HepG2 (cell line): ENCODE data around the gene PRR30. TPM values are rescaled to one million over a fixed set of nuclear protein-coding genes. Genes with fewer than 3 reads are reported as not detected.
A peak's percentile ranks its signal among the peaks of the same experiment; 100 is the strongest.

Source experiments
- ATAC-seq: fragments of 200-7000 bp; cut with Tn5 transposase; 3 replicates; pipeline ENCODE4 v1.9.1; 2020; ENCODE audit warnings: mild to moderate bottlenecking, moderate library complexity
- BruUV-seq: library from RNA; stranded (reverse); fragments of 400-500 nt; replicated peaks from 2 replicates; lab custom pipeline; 2021; lab: Mats Ljungman, UMichigan
- CTCF ChIA-PET: fragments of 300-600 bp; formaldehyde crosslinking; extraction: SDS; loops from one replicate; lab custom pipeline; 2021; ENCODE audit warnings: low total read pairs, inconsistent platforms, low intra/inter-chr PET ratio; lab: Yijun Ruan, JAX
- POLR2A ChIA-PET: fragments of 350-600 bp; sonication (Branson Sonifier 250); formaldehyde crosslinking; loops from one replicate; lab custom pipeline; 2020; ENCODE audit warnings: antibody characterized with exemption, inconsistent platforms; lab: Yijun Ruan, JAX
- DNase-seq: peaks from one replicate; pipeline ENCODE4 v3.0.0-alpha.2; 2015; ENCODE audit warnings: low spot score
- FAIRE-seq: peaks from 3 replicates; lab custom pipeline; 2011; peaks lifted over from hg19 to GRCh38; lab: Jason Lieb, UNC
- H2AFZ ChIP-seq: one replicate; pipeline ENCODE4 v1.6.1; 2011; ENCODE audit warnings: low read length, inconsistent platforms
- H3K27ac ChIP-seq: fragments of 300-600 bp; 3 replicates; pipeline ENCODE4 v1.8.0; 2011; ENCODE audit warnings: mixed run types, mild to moderate bottlenecking, mixed read lengths, low read length, inconsistent platforms; ENCODE audit not compliant: insufficient read depth; ENCODE audit errors: extremely low read length
- H3K27me3 ChIP-seq, 2 experiments: fragments of 200-600 bp in 1 of 2; 2 replicates in 1 of 2; 3 replicates in 1 of 2; pipeline versions ENCODE4 v1.6.0 to v1.8.0; 2011; ENCODE audit warnings: low read length in 2 of 2, mild to moderate bottlenecking in 2 of 2, moderate library complexity in 2 of 2, inconsistent platforms in 1 of 2; ENCODE audit not compliant: insufficient read depth in 2 of 2, control insufficient read depth in 1 of 2
- H3K36me3 ChIP-seq, 2 experiments: fragments of 200-600 bp in 1 of 2; replicated peaks in 1 of 2; 2 replicates in 1 of 2; 3 replicates in 1 of 2; pipeline versions ENCODE4 v1.5.1 to v1.8.0; 2011; ENCODE audit warnings: low read length in 2 of 2, inconsistent platforms in 1 of 2; ENCODE audit not compliant: insufficient read depth in 2 of 2, control insufficient read depth in 1 of 2
- H3K4me1 ChIP-seq: 2 replicates; pipeline ENCODE4 v1.5.1; 2012; ENCODE audit warnings: low read length, inconsistent platforms; ENCODE audit not compliant: insufficient read depth
- H3K4me2 ChIP-seq: 2 replicates; pipeline ENCODE4 v1.6.0; 2011; ENCODE audit warnings: low read depth, low read length, inconsistent platforms
- H3K4me3 ChIP-seq, 3 experiments: fragments of 200-600 bp in 1 of 3; sonication (generic), shearing (Covaris generic) in 1 of 3; replicated peaks in 1 of 3; 2 replicates each; pipeline ENCODE4 v1.5.1; 2011 to 2016; ENCODE audit warnings: low read length in 3 of 3, inconsistent platforms in 2 of 3, low read depth in 2 of 3, mild to moderate bottlenecking in 2 of 3, control low read depth in 1 of 3, mixed read lengths in 1 of 3; ENCODE audit not compliant: insufficient read depth in 1 of 3
- H3K79me2 ChIP-seq: one replicate; pipeline ENCODE4 v1.6.1; 2011; ENCODE audit warnings: low read length, inconsistent platforms; ENCODE audit not compliant: insufficient read depth
- H3K9ac ChIP-seq: 2 replicates; pipeline ENCODE4 v1.6.0; 2011; ENCODE audit warnings: mild to moderate bottlenecking, low read depth, low read length, inconsistent platforms; ENCODE audit not compliant: insufficient read depth
- H3K9me3 ChIP-seq: 2 replicates; pipeline ENCODE4 v1.5.1; 2012; ENCODE audit warnings: mild to moderate bottlenecking, low read length
- H4K20me1 ChIP-seq: 2 replicates; pipeline ENCODE4 v1.6.0; 2011; ENCODE audit warnings: inconsistent platforms, mild to moderate bottlenecking, low read length, moderate library complexity; ENCODE audit not compliant: insufficient read depth
- E2F5 ChIP-seq: sonication (generic); formaldehyde crosslinking; conservative IDR thresholded peaks from 2 replicates; pipeline ENCODE4 v1.4.0; 2020; ENCODE audit warnings: missing genetic modification reagents
- FOXK1 ChIP-seq: sonication (generic); formaldehyde crosslinking; IDR thresholded peaks from 2 replicates; pipeline ENCODE4 v1.4.0; 2020; ENCODE audit warnings: low read depth, missing genetic modification reagents, borderline replicate concordance
- MYC ChIP-seq: sonication (generic); formaldehyde crosslinking; IDR thresholded peaks from 2 replicates; pipeline ENCODE4 v1.9.0; 2021; ENCODE audit warnings: missing genetic modification reagents, borderline replicate concordance
- NR1H2 ChIP-seq: sonication (generic); formaldehyde crosslinking; IDR thresholded peaks from 2 replicates; pipeline ENCODE4 v1.8.1; 2022; ENCODE audit warnings: low read depth, missing genetic modification reagents, borderline replicate concordance
- SRY ChIP-seq: sonication (generic); formaldehyde crosslinking; IDR thresholded peaks from 2 replicates; pipeline ENCODE4 v1.8.0; 2022; ENCODE audit warnings: mild to moderate bottlenecking, missing genetic modification reagents
- ZBTB40 ChIP-seq, 2 experiments: fragments of 450-650 bp in 1 of 2; sonication (generic) in 1 of 2; formaldehyde crosslinking in 1 of 2; IDR thresholded peaks; 2 replicates each; pipeline versions ENCODE4 v1.6.1 to v1.8.0; 2016 to 2022; ENCODE audit warnings: antibody characterized with exemption in 1 of 2, mild to moderate bottlenecking in 1 of 2, missing genetic modification reagents in 1 of 2
- ZNF205 ChIP-seq: IDR thresholded peaks from 2 replicates; pipeline ENCODE4 v1.6.1; 2018; ENCODE audit warnings: missing biosample characterization, missing genetic modification reagents
- ZNF703 ChIP-seq: sonication (generic); formaldehyde crosslinking; IDR thresholded peaks from 2 replicates; pipeline ENCODE4 v1.5.1; 2020; ENCODE audit warnings: missing genetic modification reagents, mild to moderate bottlenecking, moderate library complexity, borderline replicate concordance
- WGBS: methylation state at CpG from one replicate; pipeline ENCODE4 v1.1.6; 2017; ENCODE audit warnings: low lambda C conversion rate; 5-methylcytosine and 5-hydroxymethylcytosine counted together
- in situ Hi-C: cut with HindIII; loops from 2 replicates; pipeline ENCODE4 v1.10.0; 2017; ENCODE audit warnings: low pct_unique_long_range_greater_than_20kb; ENCODE audit not compliant: extremely low pct_ligation_motif_present
- intact Hi-C: fragments of 100-400 bp; cut with micrococcal nuclease; formaldehyde crosslinking; loops from one replicate; pipeline ENCODE4 v1.10.0; 2022; ENCODE audit not compliant: unreplicated experiment
- polyA plus RNA-seq, 8 experiments: library from polyadenylated mRNA; depleted of rRNA in 3 of 8; stranded (reverse) in 7 of 8; unstranded in 1 of 8; fragments of >200 nt; fragmentation: Illumina TruSeq in 4 of 8; extraction: Trizol in 4 of 8; gene quantifications; 2 replicates each; pipeline versions ENCODE4 v1.2.1 to v1.2.3, GENCODE V29; 2011 to 2016; ENCODE audit warnings: low read depth in 4 of 8, missing spikeins in 1 of 8, mixed read lengths in 1 of 8; ENCODE audit not compliant: insufficient read depth in 1 of 8
- total RNA-seq, 5 experiments: library from RNA; depleted of rRNA; stranded (reverse); fragments of >200 nt; fragmentation: Illumina TruSeq; extraction: Trizol; gene quantifications; 2 replicates each; pipeline ENCODE4 v1.2.3, GENCODE V29; 2016; ENCODE audit warnings: low read depth in 1 of 5

The PRR30 gene
- total and polyA plus RNA-seq, 2 of the 13 experiments (the other 11 are each of a cell fraction or from before 2014, with no cell fraction given) = not detected

GRCh38 chr2:27171351-27171848 is 32.2 kb upstream of the PRR30 start:
- CTCF ChIA-PET = no interaction called here
- intact Hi-C loops = loop anchor here (2.0 kb wide), 1 partner anchor 19 kb away; no protein-coding TSS in a partner anchor
- TF ChIP-seq ZBTB40 (IDR thresholded peaks at IDR 0.05) (no peak), ZBTB40 (CRISPR knock-in tag; IDR thresholded peaks at IDR 0.05) (peak; percentile 27; the same call in 1 of the 2 replicates), ZNF205 (peak; percentile 82), ZNF703 (no peak), SRY (CRISPR knock-in tag) (0 out of 2 replicates have a peak, but pooled peaks have one; percentile 61), MYC (CRISPR knock-in tag) (peak; percentile 67; the same call in 1 of the 2 replicates), E2F5 (no peak), NR1H2 (no peak), FOXK1 (CRISPR knock-in tag) (peak; percentile 100)

More at GRCh38 chr2:27171351-27171848, 32.2 kb upstream of the PRR30 start:
- no peaks in the 10 kb centered on the region for H4K20me1 ChIP-seq
- H3K27ac ChIP-seq = peak overlapping the region; percentile 71
- POLR2A ChIA-PET = interaction anchor here (0.6 to 1.8 kb wide), 3 partner anchors 12 to 78 kb away, joined by 3 to 6 read pairs (median 4); no protein-coding TSS in a partner anchor
- no peak overlapping the region for H3K4me3 ChIP-seq
- H3K36me3 ChIP-seq = no peaks in the 10 kb centered on the region; a peak in 1 of 5 replicates
- DNase-seq (peak; percentile 93), ATAC-seq (peak; percentile 79), FAIRE-seq (peak; percentile 58)
- no peaks in the 10 kb centered on the region for H3K27me3 ChIP-seq
- 39% methylated on average over 8 of the region's 8 CpGs for WGBS
- H3K4me1 ChIP-seq = peaks cover 83% of the 10 kb centered on the region
- H2AFZ ChIP-seq = no peak overlapping the region
- H3K9me3 ChIP-seq = no peaks in the 10 kb centered on the region
- no TSS peak for BruUV-seq
- H3K9ac ChIP-seq = peak overlapping the region; percentile 48; the same call in 1 of the 2 replicates
- H3K79me2 ChIP-seq = no peaks in the 10 kb centered on the region
- in situ Hi-C loops = no loop called here
- H3K4me2 ChIP-seq = no peak overlapping the region
